Hair follicle dermal papilla cell (primary cell): ENCODE results near the gene MPC2. TPM values are rescaled to one million over a fixed set of nuclear protein-coding genes. Genes with fewer than 3 reads are reported as not detected.

ENCODE experiments used
- total RNA-seq: library from RNA; depleted of rRNA; stranded (reverse); fragments of >200 nt; gene quantifications from 2 replicates; pipeline ENCODE4 v1.2.3, GENCODE V29; 2012

The MPC2 gene
- 18.5 and 20.9 TPM in 2 replicates for total RNA-seq

DNA sequence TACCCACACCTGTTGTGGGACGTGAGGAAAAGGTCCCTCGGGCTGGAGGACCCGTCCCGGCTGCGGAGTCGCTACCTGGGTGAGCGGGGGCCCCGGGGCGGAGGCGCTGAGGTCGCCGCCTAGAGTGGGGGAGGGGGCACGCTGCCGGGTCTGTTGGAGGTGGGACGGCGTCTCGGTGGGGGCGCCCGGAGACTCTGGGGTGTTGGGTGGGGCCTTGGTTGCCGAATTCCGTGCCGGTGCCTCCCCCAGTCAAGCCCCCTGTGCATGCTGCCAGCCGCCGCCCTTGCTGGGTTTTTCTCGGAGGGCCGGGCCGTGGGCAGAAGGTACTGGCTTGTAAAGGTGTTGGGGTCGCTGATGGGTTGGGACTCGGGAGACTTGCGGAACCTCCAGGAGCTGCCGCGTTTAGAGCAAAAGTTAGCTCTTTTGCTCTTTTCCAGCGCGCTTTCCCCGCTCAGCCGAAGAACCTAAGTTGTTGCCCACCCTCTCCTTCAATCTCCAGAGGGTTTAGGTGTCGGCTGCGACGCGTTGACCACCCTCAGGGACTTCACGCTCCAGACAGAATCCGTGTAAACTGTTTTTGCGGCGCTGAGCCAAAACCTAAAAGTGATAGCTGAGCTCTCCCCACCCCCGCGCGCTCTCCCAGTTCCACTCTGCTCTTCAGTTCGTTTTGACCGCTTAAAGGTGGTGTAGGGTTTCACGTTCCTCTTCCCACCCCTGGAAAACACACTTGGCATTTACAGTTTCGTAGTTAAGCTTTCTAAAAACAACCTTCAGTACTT is at the start of gene MPC2:
Gene MPC2, minus strand, starts transcription at position 143 of the 779 bp plus-strand sequence. CDS start 1,231 bp downstream, outside the sequence.

GRCh38 chr1:167936068-167936929 is 573 bp downstream of the MPC2 start, which contains the start of gene DCAF6:
Gene DCAF6, plus strand, starts transcription at chr1:167936683. Its CDS starts 229 bp downstream, at chr1:167936912.

GRCh38 chr1:167913895-167914496 is 22.9 kb downstream of the MPC2 start, which contains the start of gene ADCY10:
Gene ADCY10, minus strand, starts transcription at chr1:167914134. Its CDS starts 8,994 bp downstream, at chr1:167905140.

Other genes starting within 250 kb of the MPC2 start
- 175 and 188 TPM in 2 replicates for gene MPZL1, start 215.1 kb downstream of the MPC2 start, total RNA-seq
- under 0.01 TPM in 1 of 2 replicates, not detected in the other for gene ADCY10, start 22.9 kb downstream of the MPC2 start, total RNA-seq
- 73.8 and 92.2 TPM in 2 replicates for gene DCAF6, start 389 bp downstream of the MPC2 start, total RNA-seq
- gene GPR161, start 199.9 kb upstream of the MPC2 start, total RNA-seq: 22.7 and 30.5 TPM in 2 replicates
- gene TIPRL, start 241.9 kb upstream of the MPC2 start, total RNA-seq: 39.1 and 42.1 TPM in 2 replicates